ENCODE data around the gene PPP4R3A.

GRCh38 chr14:91473046-91473445 is 37.1 kb downstream of the PPP4R3A start:
- TF ChIP-seq ZNF274 (IDR thresholded peaks at IDR 0.05; ENCODE audit: low read depth, low read length): no peak
- no peak for TF ChIP-seq SUZ12 (IDR thresholded peaks at IDR 0.05; ENCODE audit: extremely low read depth, insufficient read depth, insufficient read length)
- no peak for TF ChIP-seq YY1 (IDR thresholded peaks at IDR 0.05; ENCODE audit: insufficient read depth, insufficient read length)

Measured in NT2/D1 (cell line).